NCI-H1436 treated with DMSO at 0.1 percent for 48 hours (cell line): ENCODE results near the gene CEP152.

Experiments used
- DNase-seq: peaks from one replicate; lab custom pipeline; 2025; lab: John Stamatoyannopoulos, UW

The CEP152 gene

DNA sequence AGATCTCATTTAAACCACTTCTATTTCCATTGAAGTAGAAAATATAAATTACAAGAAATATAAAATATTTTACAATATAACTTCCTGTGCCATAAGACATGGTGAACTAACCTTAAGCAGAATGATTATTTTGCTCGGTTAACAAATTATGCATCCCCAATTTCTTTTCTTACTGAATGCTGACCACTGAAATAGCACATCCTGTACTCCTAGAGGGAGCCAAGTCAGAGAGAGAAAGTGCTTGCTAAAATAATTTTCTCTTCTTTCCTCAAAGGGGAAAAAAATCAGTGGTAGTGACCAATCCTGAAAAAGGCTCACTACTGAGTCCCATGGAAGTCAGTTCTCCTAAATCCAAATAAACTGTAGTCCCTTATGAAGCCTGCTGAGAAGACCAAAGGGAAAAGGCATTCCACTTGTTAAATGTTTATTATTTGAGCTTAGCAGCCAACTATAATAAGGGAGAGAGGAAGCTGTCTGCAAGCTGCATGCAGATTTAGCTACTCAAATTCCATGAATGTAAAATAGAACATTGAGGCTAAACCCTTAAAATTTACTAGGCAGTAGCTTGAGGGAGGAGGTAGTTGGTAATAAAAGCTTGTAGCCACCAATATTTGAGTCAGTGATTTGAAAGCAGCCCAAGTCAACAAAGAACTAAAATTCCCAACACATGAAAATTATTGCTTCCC is 33.1 kb downstream of the CEP152 start:
- DNase-seq = no peak

DNA sequence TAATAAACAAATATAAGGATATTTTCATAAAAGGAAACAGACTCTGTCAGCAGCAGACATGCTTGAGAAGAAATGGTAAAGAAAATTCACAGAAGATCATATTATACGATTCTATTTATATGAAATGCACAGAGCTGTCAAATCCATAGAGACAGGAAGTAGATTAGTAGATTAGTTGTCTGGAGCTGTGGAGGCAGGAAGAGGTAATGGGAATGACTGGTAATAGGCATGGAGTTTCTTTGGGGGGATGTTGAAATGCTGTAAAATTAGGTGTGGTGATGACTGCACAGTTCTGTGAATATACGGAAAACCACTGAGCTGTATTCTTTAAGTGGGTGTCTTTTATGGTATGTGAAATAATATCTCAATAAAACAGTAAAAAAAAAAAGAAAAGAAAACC is 35.3 kb downstream of the CEP152 start:
- no peak for DNase-seq

DNA sequence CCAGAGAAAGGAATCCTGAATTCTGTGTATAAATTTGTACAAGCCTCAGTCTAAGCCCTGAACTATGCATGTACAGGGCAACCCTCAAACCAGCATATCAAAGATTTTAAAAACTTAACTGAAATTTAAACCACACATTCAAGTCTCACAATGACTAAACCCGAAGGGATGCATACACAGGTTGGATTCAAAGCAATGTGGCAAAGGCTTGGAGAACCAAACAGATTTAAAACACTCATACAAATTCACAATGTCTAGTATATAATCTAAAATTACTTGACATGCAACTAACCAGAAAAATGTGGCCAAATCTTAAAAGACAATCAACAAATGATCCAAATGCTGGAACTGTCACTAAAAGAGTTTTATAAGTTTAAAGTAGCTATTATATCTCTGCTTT is 36.4 kb downstream of the CEP152 start:
- no peak for DNase-seq

DNA sequence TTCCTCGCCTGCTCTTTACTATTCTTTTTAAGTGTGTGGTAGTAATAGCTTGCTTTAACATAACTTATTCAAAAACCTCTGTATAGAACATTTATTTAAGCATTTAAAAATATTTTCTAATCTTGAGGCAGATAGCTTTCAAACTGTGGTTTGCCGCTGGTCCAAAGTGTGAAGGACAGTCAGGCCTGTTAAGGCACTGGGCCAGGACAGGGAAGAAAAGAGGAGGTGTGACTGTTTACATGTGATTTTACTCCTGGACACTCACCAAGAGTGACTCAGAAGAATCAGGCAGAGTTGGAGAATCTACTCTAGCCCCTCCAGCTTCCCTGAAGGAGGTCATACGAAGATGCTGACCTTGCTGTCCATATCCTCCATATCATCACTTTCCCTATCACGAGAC is 44.7 kb downstream of the CEP152 start:
- no peak for DNase-seq

DNA sequence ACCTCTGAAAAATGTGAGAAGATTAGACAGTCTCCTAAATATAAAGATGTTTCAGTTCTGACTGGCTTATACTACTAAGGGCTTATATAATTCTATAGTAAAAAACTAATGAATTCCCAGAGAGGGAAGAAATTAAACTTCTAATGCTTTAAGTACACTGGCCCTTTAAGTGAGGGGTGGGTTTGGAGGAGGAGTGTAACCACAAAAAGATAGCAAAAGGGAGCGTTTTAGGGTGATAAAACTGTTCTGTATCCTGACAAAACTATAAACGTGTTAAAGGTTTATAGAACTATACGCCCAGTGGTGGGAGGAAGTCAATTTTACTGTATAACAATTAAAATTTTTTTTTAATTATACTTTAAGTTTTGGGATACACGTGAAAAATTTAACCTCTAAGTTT is 45.8 kb downstream of the CEP152 start:
- DNase-seq = no peak

DNA sequence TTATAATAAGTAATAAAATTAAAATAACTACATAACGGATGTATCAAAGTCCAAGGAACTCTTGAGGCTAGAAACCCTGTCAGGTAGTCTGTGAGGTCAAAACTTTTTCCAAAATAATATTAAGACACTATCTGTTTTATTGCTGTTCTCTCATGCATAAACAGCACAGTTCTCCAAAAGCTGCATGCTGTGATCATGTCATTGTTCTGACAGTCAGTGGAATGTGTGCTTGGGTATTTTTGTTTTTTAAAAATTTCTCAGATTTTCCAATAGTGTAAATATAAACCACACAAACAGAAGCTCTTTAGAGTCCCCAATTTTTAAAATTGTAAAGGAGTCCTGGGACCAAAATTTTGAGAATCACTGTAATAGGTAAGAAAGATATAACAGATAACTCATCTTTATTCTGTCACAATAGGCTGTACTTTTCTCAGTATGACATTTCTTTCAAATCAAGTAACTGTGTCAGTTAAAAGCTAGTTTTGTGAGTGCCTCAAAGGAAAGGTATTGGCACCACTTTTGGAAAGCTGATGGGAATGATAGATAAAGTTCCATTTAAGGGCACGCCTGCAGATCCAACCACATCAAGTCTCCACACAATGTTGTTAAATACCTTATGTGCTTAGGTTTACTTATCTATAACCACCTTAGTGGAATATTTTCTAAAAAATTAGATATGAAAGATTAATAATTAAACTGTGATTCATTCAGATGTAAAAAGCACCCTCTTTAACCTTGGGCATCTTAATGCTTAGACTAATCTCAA is 49.3 kb downstream of the CEP152 start:
- no peak for DNase-seq

DNA sequence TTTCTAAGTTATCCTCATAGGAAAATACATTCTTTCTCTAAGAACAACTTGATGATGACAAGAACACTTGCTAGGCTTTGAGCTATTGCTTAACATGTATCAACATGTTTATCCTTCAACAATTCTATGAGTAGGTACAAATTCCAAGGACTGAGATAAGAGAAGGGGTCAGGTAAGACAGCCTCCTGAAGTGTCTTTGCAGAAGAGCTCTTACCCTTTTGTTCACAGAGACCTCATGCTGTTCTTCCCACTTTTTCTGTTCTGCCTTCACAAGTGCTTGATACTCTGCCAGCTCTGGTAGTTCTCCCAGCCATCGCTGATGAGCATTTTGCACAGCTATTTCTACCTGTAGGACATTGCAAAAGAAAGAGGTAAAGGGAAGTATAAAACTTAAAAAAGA is 50.9 kb downstream of the CEP152 start:
- DNase-seq = no peak

DNA sequence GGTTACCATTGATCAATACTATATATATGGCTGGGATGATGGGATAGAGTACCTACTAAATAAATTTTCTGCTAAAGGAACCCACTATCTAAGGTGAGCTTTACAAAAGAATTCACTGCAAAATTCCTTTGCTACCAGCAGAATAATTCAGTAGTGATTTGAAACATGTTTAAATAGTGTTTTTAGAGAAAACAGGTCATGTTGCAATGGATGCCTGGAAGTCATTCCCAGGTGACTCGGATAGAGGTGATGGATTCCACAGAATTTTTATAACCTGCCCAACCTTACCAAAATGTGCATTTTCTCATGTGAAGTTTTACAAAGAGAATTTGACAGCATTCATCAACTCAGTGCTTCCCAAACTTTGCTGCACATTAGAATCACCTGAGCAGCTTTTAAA is 53.2 kb downstream of the CEP152 start:
- no peak for DNase-seq

DNA sequence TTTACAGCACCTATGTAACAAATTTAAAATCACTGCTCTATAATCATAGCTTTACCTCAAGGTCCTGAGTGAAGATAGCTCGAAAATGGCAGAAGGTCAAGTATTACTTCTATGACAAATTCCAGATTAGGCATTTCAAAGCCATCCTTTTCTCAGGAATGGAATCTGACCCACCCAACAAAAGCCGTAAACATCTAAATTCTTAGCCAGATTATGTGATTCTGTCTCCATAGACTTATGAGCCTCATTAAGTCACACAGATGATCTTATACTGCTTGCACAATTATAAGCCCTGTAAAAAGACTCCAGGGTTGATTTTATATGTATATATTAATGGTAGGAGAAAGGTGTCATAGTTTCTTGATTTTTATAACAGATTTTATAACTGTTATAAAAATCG is 56.9 kb downstream of the CEP152 start:
- DNase-seq = no peak

DNA sequence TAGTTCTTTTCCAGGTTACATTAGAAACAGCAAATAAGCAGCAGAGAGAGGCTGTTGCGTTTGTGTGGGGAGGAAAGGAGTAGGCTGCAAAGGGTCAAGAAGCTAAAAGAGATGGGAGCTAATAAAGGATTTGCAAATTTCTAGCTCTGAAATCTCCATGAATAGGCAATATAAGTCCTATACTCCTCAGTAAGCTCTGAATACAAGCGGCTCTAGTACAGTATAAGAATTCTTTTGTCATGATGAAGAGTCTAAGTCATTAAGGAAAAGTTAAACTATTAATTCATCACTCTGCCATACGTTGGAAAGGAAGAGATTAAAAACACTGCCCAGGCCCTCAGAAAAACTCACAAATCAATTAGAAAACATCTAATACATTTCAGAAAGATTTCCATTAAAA is 59.3 kb downstream of the CEP152 start:
- DNase-seq = no peak

DNA sequence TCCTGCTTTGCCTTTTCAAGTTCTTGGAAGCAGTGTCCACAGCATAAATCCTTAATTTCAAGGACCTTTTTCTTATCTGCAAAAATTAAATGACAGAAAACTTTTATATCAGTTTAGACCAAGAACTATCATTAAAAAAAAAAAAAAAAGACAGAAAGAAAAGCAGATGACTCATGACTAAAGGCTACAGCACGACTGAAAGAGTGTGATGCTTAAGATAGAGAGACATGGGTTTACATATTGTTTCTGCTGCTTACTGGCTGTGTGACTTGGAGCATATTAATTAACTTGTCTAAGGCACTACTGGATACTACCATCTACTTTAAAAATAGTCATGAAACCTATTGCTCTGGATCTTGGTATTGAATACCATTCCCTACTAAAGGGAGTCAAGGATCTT is 62.3 kb downstream of the CEP152 start:
- no peak for DNase-seq

DNA sequence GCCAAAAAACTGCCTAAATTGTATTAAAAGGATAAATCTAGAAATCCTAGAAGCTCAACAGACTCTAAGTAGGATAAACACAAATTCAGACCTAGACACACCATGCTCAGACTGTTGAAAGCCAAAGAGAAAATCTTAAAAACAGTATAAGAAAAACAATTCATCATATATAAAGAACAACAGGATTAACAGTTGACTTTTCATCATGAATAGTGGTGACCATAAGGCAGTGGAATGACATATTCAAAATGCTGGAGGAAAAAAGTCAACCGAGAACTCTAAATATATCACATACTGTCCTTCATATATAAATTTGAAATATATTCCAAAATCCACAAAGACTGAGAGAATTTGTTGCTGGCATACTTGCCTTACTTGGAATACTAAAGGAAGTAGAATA is 77.3 kb downstream of the CEP152 start:
- no peak for DNase-seq

DNA sequence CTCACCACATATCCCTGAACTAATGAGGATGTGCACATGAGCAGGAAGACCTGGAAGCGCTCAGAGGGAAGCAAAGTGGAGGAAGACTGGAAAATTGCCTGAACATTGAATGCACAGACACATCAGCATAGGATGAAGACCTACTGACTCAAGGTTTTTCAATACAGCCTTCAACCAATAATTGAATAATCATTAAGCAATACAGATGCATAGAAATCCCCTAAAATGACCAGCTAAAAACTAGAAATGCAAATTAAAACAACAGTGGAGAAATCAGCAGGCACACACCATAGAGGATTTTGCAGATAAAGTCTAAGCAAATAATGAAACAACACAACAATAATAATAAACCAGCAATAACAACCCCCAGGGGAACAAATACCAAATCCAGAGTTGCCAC is 80.4 kb downstream of the CEP152 start:
- DNase-seq = no peak

DNA sequence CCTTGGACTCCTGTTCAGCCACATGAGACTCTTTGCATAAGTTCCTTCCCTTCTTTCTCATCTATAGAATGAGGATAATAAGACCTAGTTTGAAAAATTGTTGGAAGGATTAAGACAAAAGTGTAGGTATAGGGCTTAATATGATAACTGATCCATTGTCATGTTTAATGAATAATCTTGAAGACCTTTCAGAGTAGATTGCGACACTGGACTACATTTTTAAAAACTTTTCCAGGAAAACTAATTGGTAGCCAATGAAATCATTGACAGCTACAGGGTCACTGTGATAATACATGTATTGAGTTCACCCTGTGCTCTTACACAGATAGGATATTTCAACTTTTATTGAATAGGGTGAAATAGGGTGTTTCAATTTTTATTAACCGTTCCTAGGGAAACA is 86.9 kb downstream of the CEP152 start:
- no peak for DNase-seq

DNA sequence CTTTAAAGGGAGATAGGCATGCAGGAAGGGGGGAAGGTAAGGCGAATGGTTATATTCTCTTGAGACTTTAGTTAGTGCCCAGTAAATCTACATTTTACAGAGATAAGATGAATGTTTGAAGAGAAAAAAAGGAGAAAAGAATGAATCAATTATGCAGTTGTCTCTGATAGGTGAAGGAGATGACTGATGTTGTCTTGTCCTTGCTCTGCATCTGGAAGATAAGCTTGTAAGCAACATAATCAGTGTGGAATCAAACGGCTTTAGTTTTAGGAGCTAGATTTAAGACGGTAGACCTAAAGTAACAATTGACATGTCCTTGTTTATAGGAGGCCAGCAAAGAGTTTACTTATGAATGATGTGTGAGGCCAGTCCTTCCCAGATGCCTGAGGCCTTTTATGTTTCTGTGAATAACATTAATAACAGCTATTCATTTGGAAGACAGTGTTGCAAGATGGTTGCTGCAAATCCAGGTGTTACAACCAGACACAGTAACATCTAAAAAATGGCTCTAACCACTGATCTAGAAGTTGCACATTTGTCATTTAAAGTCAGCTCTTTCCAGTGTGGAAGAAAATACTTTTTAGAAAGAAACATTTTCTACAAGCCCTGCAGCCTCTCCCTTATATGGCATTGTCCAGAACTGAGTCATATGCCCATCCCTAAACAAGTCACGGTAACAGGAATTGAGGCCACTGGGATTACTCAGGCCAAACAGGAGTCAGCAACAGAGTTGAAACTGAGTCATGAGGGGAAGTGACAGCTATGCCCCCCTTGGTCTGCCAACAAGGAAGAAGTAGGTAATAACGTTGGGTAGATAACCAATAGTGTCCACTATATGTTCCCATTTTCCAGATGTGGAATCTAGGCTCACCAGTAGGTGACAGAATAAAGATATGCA is 87.9 kb downstream of the CEP152 start:
- no peak for DNase-seq

DNA sequence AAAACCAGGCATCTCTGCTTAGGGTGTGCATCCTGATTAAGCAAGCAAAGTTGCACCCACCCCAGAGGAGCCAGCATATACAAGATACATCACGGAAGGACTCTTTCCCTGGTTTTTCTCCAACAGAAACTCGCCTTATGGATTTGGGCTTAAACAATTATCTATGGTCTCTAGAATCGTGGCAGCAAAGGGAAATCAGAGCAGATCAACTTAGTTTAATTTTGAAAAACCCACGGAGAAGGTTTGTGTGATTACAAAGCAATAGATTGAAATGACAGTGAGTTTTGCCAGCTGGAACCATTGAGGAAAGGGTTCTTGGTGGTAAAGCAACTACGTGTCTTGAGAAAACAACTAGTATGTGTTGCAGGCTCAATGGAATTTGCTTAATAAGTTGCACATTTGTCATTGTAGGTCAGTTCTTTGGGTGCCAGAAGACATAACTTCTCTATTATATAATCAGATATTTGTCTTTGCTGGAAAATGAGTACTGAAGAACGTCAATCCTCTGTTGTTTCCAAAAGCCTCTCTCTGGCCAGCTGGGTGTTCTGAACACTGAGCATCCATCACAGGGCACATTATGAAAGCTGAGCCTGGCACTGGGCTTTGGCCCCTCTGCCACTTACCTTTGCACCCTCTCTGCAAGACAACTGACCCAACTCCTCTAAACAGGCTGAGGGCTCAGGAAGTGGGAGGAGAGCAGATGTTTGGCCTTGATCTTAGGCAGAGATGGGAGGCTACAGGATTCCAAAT is 89.6 kb downstream of the CEP152 start:
- no peak for DNase-seq

DNA sequence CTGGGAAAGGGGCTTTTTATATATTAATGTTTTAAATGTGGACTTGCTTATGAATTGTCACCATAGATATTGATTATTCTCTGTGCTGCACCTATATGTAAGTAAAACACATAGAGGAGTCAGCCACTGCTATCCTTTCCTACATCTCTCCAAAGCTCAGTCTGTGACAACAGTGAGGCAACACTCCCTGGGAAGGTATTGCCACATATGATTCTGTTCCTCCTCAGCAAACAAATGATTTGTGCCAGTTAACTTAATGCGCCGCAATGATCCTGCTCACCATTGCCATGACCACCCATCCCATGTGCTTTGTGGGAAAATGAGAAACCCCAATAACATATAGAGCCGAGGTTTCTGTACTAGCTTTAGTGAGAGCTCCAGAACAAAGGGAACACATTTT is 90.2 kb downstream of the CEP152 start:
- no peak for DNase-seq

DNA sequence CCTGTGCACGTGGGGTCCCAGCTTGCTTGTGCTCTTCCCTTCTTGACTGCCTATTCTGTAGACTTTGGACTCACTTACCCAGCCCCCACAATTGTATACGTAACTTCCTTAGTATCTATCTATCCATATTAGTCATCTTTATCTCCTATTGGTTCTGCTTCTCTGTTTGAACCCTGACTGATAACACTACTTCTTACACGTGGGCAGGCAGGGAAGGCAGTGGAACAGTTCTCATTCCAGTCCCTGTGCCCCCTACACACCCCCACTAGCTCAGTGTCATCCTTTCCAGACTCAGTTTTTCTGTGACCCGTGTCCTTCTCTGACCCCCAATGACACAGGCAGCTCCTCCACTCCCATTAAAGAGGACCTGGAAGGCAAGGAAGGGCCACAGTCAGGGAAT is 91.2 kb downstream of the CEP152 start:
- DNase-seq = no peak

DNA sequence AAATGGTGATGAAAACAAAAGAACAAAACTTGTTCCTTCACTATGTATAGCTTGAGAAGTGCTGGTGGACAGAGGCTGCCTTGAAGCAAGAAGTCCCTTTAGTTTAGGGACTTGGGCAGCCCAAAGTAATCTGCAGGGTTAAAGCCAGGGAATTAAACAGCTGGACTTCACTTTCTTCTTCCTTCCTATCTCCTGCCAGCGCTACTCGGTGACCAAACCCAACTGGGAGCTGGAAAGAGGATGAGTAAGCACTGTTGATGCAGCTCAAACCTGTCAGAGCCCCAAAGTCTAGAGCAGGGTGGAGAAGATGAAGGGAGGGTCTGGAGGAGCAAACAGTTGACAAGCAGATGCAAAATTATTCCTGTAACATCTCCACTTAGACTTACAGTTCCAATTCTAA is 92.2 kb downstream of the CEP152 start:
- no peak for DNase-seq

DNA sequence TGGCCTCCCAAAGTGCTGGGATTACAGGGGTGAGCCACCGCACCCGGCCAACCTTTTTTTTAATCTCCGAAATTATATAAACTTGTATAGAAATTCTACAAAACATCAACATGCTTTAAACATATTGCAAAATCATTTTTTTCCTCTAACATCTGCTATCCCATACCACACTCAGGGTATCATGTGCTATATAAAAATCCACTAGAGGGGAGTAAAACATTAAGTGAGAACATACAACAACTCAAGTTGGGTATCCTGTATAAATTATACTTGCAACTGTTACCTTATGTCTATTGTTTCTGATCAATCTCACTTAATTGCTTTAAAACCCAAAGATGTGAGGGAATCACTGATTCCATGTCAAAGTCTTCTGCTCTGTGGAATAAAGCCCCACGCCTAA is 93.4 kb downstream of the CEP152 start:
- no peak for DNase-seq

DNA sequence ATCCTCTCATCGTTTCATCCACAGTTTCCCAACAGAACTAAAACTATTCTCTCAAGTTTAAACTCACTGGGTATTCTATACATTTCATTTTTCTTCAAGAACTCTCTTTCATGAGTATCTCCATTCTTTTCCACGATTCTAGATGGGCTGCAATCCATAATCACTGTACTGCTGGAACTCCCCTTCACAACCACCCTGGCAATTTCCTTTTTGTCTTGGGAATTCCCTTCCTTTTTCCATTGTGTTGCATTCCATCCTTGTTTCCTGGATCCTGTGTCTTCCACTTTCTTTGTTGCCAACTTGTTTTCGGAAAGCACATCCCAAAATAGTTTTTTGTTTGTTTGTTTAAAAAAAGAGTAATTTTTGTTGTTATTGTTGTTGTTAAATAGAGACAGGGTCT is 98.3 kb downstream of the CEP152 start:
- DNase-seq = no peak

DNA sequence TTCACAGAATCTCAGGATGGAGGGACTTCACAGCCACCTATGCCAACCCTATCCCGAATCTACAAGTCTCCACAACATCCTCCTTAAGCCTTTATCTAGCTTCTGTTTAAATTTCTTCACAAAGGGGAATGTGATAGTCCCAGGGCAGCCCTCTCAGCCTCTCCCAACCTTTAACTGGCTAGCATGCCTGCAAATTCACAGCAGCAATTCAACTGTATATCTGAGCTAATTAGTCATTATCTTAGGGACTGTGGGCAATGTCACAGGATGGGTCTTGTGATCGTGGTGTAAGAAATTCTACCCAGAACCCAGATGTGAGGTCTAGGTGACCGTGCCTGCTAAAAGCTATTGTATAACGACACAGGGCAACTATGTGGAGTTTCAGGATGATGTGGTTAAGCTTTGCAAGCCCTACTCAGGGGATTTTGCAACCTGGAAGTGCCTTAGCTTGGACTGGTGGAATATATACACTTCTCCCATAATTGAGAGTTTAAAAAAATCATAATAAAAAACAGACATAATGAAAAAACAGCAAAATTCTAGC is 99.8 kb downstream of the CEP152 start:
- no peak for DNase-seq
